Measurements from ENCODE around the gene FMO3.

- TF ChIP-seq POLR2A (IDR thresholded peaks at IDR 0.05), result no peak
- TF ChIP-seq CTCF (IDR thresholded peaks at IDR 0.05), result no peak
Observed at GRCh38 chr1:171166361-171166760, 75.7 kb downstream of the FMO3 start.

Data from adrenal gland (tissue), 5 donors.